HTR-8/SVneo (cell line): ENCODE measurements around the gene MT1X.
A peak's percentile ranks its signal among the peaks of the same experiment; 100 is the strongest.

Experiments
- DNase-seq: peaks from one replicate; pipeline ENCODE4 v3.0.0; 2011; ENCODE audit warnings: low spot score, mixed read lengths; ENCODE audit not compliant: insufficient read length
- FAIRE-seq: peaks from 2 replicates; lab custom pipeline; 2011; peaks lifted over from hg19 to GRCh38; lab: Jason Lieb, UNC

MT1X gene

GRCh38 chr16:56675685-56676210, 6.5 kb upstream of the MT1X start:
- no peak for DNase-seq

GRCh38 chr16:56677474-56677873, 4.8 kb upstream of the MT1X start:
- FAIRE-seq: no peak
- no peak for DNase-seq

More at GRCh38 chr16:56675685-56676210, 6.5 kb upstream of the MT1X start:
- FAIRE-seq: no peak

- no peak for FAIRE-seq
- DNase-seq: no peak
Measured at GRCh38 chr16:56679078-56679730, 3.1 kb upstream of the MT1X start.

GRCh38 chr16:56679818-56680217, 2.5 kb upstream of the MT1X start:
- DNase-seq (no peak), FAIRE-seq (no peak)

GRCh38 chr16:56682703-56683397, 580 bp downstream of the MT1X start:
- DNase-seq (no peak), FAIRE-seq (no peak)

GRCh38 chr16:56683424-56684172, 1.3 kb downstream of the MT1X start:
- no peak for DNase-seq
- FAIRE-seq: no peak

GRCh38 chr16:56684256-56684925, 2.1 kb downstream of the MT1X start:
- FAIRE-seq (no peak), DNase-seq (no peak)

GRCh38 chr16:56684926-56685590, 2.8 kb downstream of the MT1X start:
- no peak for FAIRE-seq

GRCh38 chr16:56686758-56687157, 4.5 kb downstream of the MT1X start:
- FAIRE-seq (no peak), DNase-seq (no peak)

More at GRCh38 chr16:56684926-56685590, 2.8 kb downstream of the MT1X start:
- DNase-seq: no peak

- DNase-seq: no peak
- no peak for FAIRE-seq
Measured at GRCh38 chr16:56688762-56689161, 6.5 kb downstream of the MT1X start.

- FAIRE-seq (no peak), DNase-seq (no peak)
Measured at GRCh38 chr16:56689171-56689570, 6.9 kb downstream of the MT1X start.

GRCh38 chr16:56690420-56691122, 8.3 kb downstream of the MT1X start:
- FAIRE-seq (no peak), DNase-seq (no peak)

- FAIRE-seq (peak; percentile 96), DNase-seq (peak; percentile 89)
Measured at GRCh38 chr16:56691885-56692284, 9.6 kb downstream of the MT1X start.

- DNase-seq (no peak), FAIRE-seq (no peak)
Measured at GRCh38 chr16:56695246-56695645, 13.0 kb downstream of the MT1X start.

GRCh38 chr16:56697456-56698155, 15.3 kb downstream of the MT1X start:
- FAIRE-seq (peak; percentile 84), DNase-seq (no peak)

- DNase-seq (no peak), FAIRE-seq (no peak)
Measured at GRCh38 chr16:56700195-56700594, 17.9 kb downstream of the MT1X start.

GRCh38 chr16:56700631-56701030, 18.4 kb downstream of the MT1X start:
- DNase-seq: no peak
- FAIRE-seq: no peak

- FAIRE-seq (peak; percentile 42), DNase-seq (no peak)
Measured at GRCh38 chr16:56701534-56701933, 19.3 kb downstream of the MT1X start.

- FAIRE-seq: no peak
- DNase-seq: no peak
Measured at GRCh38 chr16:56702836-56703235, 20.6 kb downstream of the MT1X start.
